Measurements from ENCODE around the gene TUBB6. TPM values are rescaled to one million over a fixed set of nuclear protein-coding genes. Genes with fewer than 3 reads are reported as not detected.

TUBB6 gene
- total and polyA plus RNA-seq, 2 experiments from 2014 or later = 148 to 329 TPM

- peak; percentile 94 for ATAC-seq
- Histone ChIP-seq H4K20me1 (replicated peaks; ENCODE audit: insufficient read depth) (no peaks in the 10 kb centered on the region), H3K4me1 (ENCODE audit: insufficient read depth) (peaks cover 10% of the 10 kb centered on the region; the same call in 1 of the 2 replicates), H3K27me3 (ENCODE audit: insufficient read depth) (no peaks in the 10 kb centered on the region; the same call in 1 of the 2 replicates), H3K36me3 (ENCODE audit: insufficient read depth) (no peaks in the 10 kb centered on the region), H2AFZ (peak overlapping the region; percentile 90), H3K4me2 (peak overlapping the region; percentile 67), H3K9me2 (ENCODE audit: insufficient read depth) (no peaks in the 10 kb centered on the region), H3F3A (replicated peaks; ENCODE audit: low read depth) (no peaks in the 10 kb centered on the region; the same call in none of the 2 replicates), H3K27ac (ENCODE audit: low read depth) (peak overlapping the region; percentile 63), H3K79me2 (replicated peaks; ENCODE audit: insufficient read depth) (no peaks in the 10 kb centered on the region), H3K4me3 (peak overlapping the region; percentile 28; the same call in 1 of the 2 replicates)
- TF ChIP-seq ZNF462 (CRISPR knock-in tag; IDR thresholded peaks at IDR 0.05) (no peak), CREB1 (CRISPR knock-in tag; IDR thresholded peaks at IDR 0.05; ENCODE audit: low read depth) (peak; percentile 72), POLR2AphosphoS5 (IDR thresholded peaks at IDR 0.05; ENCODE audit: low read depth) (peak; percentile 37; the same call in 1 of the 2 replicates)
- Mint-ChIP-seq H3K27me3 (ENCODE audit: insufficient read depth, low read depth, poor library complexity) (peaks cover 14% of the 10 kb centered on the region), H3K4me1 (peaks cover 25% of the 10 kb centered on the region), H3K9me3 (no peaks in the 10 kb centered on the region), H3K4me3 (peak overlapping the region; percentile 27; the same call in 1 of the 3 replicates), H3K36me3 (ENCODE audit: low read depth) (no peaks in the 10 kb centered on the region), H3K27ac (peak overlapping the region; percentile 91)
- peak; percentile 82 for DNase-seq (ENCODE audit: low spot score)
These were observed 29.0 kb upstream of the TUBB6 start for GRCh38 chr18:12278741-12279682.
